HG03175 (cell line): ENCODE results near the gene SLK.

Experiments
- ATAC-seq: cut with Tn5 transposase; IDR thresholded peaks from one replicate; pipeline ENCODE4 v1.9.1; 2021; ENCODE audit warnings: mild to moderate bottlenecking, moderate library complexity; ENCODE audit not compliant: unreplicated experiment

SLK gene

GRCh38 chr10:104045151-104046089 lies 78.5 kb downstream of the SLK start:
- no peak for ATAC-seq

GRCh38 chr10:104046651-104047050 lies 79.7 kb downstream of the SLK start:
- no peak for ATAC-seq

- no peak for ATAC-seq
These were observed 82.7 kb downstream of the SLK start for GRCh38 chr10:104049504-104050250.

GRCh38 chr10:104052431-104052830 lies 85.5 kb downstream of the SLK start:
- no peak for ATAC-seq

DNA sequence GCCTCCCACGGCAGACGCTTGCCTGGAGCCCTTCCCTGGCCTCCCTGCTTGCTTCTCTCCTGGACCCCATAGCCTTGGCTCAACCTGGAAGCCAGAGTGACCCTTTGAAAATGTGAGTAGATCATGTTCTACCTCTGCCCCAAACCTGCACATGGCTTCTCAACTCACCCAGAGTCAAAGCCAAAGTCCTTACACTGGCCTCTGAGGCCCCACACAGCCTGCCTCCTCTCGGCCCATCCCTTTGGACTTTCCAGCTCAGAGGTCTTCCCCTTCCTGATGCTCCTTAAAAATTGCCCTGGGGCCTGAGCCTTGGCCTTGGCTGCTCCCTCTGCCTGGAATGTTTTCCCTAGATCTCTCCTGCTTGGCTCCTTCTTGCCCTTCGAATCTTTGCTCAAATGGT lies 86.3 kb downstream of the SLK start:
- no peak for ATAC-seq

GRCh38 chr10:104054430-104054829 lies 87.5 kb downstream of the SLK start:
- no peak for ATAC-seq

GRCh38 chr10:104056619-104057273 lies 89.8 kb downstream of the SLK start:
- no peak for ATAC-seq

DNA sequence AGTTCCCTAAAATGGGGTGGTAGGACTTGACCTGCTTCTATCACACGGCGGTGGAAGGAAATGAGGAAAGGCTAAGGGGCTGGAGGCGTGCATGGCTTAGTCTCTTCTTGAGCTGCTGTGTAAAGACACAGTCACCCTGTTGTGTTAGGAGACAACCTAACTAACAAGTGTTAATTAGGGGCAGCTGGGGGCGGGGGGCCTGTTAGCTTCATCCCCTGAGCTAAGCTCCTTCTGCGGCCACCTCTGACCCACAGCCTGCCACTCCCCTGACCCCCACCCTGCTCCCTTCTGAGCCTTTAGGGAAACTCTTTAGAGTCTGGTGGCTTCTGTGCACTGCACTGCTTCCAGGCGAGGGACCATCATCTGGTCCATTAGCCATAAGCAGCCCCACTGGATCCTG lies 90.8 kb downstream of the SLK start:
- ATAC-seq, result no peak

DNA sequence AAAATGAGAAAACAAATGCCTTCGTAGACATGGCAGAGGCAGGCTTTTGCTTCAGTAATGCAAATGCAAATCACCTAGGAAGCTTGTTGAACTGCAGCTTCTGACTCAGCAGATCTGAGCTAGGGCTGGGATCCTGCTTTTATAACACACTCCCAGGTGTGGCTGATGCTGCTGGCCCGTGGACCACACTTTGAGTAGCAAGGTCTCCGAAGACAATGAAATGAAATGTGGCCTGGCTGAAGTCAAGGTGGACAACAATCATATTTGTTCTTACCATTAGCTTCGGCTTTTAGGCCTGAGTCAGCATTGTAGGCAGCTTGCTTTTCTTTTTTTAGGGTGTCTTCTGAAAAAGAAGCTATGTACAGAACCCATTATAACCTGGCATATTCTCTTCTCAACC lies 92.4 kb downstream of the SLK start:
- ATAC-seq, result no peak

GRCh38 chr10:104061196-104061595 lies 94.3 kb downstream of the SLK start:
- no peak for ATAC-seq

DNA sequence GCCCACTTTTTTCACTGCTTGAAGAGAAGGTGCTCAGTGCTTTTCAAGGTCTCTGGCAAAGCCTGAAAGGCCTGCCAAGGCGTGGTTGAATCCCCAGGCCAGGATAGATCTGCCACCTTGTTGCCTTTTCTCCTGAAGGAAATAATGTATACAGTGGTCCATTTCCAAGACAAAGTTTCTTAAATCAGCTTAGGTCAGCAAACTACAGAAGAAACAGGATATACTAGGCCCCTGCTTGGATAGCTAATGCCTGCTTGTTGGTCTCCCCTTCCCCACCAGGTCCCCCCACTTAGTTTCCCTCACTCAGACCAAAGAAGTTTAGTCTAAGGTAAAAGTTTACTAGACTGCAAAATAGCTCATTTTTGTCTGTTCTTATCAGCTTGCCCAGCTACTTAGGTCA lies 98.8 kb downstream of the SLK start:
- ATAC-seq, result no peak

DNA sequence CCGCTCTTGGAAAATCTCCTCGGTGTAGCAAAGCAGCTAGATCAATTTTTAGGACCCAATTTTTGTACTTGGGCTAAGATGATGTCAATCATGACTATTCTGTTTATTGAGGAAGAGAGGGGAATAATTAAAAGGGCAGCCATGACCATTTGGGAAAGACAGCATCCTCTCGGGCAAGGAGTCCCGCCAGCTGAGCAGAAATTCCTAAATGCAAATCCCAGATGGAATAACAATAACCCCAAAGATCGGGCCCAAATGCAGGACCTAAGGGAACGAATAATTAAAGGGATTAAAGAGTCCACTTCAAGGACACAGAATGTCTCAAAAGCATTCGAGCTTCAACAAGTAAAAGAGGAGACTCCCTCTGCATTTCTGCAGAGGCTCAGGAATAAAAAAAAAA lies 100.0 kb downstream of the SLK start:
- no peak for ATAC-seq

DNA sequence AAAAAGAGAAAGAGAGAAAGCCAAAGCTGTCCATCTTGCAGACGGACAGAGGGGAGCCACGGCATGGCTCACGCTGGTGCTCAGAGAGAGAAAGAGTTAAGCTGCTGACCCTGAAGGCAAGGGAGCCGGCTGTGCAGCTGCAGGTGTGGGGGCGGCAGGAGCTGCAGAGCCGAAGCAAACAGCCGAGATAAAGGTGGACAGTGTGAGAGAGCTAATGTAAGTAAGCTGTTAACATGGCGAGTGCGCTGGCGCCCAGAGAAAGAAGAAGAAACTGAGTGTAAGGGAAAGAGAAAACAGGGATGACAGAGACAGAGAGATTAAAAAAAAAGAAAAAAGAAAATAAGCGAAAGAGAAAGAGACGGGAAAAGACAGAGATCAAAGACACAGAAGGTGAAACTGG lies 100.6 kb downstream of the SLK start:
- ATAC-seq, result no peak

GRCh38 chr10:104069613-104070012 lies 102.7 kb downstream of the SLK start:
- no peak for ATAC-seq

GRCh38 chr10:104072786-104073185 lies 105.8 kb downstream of the SLK start:
- no peak for ATAC-seq

GRCh38 chr10:104074505-104074904 lies 107.6 kb downstream of the SLK start:
- no peak for ATAC-seq

- ATAC-seq, result no peak
These were observed 109.8 kb downstream of the SLK start for GRCh38 chr10:104076743-104077160.

GRCh38 chr10:104077247-104077646 lies 110.3 kb downstream of the SLK start:
- no peak for ATAC-seq

DNA sequence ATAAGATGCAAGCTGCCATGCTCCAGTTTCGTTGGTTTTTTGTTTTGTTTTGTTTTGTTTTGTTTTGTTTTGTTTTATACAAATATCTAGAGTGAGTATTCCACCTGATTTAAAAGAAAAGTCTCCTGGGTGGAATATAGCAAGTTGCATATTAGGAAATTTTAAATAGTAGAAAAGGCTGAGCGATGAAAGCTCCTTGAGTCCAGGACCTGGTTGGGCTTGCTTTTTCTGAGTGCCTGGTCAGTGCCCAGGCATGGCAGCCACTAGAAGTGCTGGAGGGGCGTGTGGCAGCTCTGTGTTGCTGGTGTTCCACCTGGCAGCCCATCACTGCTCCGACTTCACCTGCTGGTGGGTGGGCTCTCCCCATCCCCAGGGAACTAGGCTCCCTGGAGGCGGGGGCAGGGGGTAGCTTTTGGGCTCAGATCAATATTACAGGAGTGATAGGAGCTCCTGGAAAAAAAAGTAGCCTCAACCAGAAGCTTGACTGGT lies 110.8 kb downstream of the SLK start:
- no peak for ATAC-seq
